Endothelial cell of umbilical vein (primary cell): ENCODE results near the gene KDM5C. TPM values are rescaled to one million over a fixed set of nuclear protein-coding genes. Genes with fewer than 3 reads are reported as not detected.

Experiments
- BruUV-seq: library from RNA; stranded (reverse); fragments of 400-500 nt; replicated peaks from 2 replicates; lab custom pipeline; 2021; lab: Mats Ljungman, UMichigan
- CTCF ChIA-PET: fragments of 300-600, 350-600 bp; sonication (Branson Sonifier 250); formaldehyde crosslinking; loops from one replicate; lab custom pipeline; 2021; ENCODE audit warnings: antibody characterized with exemption, inconsistent platforms; lab: Charles Lee
- POLR2A ChIA-PET: fragments of 300-600, 350-600 bp; sonication (Branson Sonifier 250); formaldehyde crosslinking; loops from one replicate; lab custom pipeline; 2021; ENCODE audit warnings: antibody characterized with exemption, inconsistent platforms; lab: Charles Lee
- DNase-seq: peaks from one replicate; pipeline ENCODE4 v3.0.0-alpha.2; 2011; ENCODE audit warnings: low read depth, low spot score
- FAIRE-seq: peaks from 2 replicates; lab custom pipeline; 2011; peaks lifted over from hg19 to GRCh38; lab: Jason Lieb, UNC
- H2AFZ ChIP-seq: 2 replicates; pipeline ENCODE4 v1.6.0; 2012; ENCODE audit warnings: low read depth, low read length, control low read depth, inconsistent platforms
- H3K27ac ChIP-seq: 2 replicates; pipeline ENCODE4 v1.5.1; 2011; ENCODE audit warnings: low read depth, mild to moderate bottlenecking, control low read depth, low read length, moderate library complexity; ENCODE audit not compliant: insufficient read depth
- H3K27me3 ChIP-seq, 2 experiments: 2 replicates each; pipeline versions ENCODE4 v1.6.0 to v1.6.1; 2011; ENCODE audit warnings: low read length in 2 of 2, mixed read lengths in 1 of 2; ENCODE audit not compliant: control insufficient read depth in 2 of 2, insufficient read depth in 2 of 2
- H3K36me3 ChIP-seq, 2 experiments: 2 replicates in 1 of 2; 3 replicates in 1 of 2; pipeline ENCODE4 v1.5.1; 2011; ENCODE audit warnings: low read length in 2 of 2, mild to moderate bottlenecking in 1 of 2, moderate library complexity in 1 of 2; ENCODE audit not compliant: control insufficient read depth in 2 of 2, insufficient read depth in 2 of 2; ENCODE audit errors: extremely low read depth in 1 of 2
- H3K4me1 ChIP-seq: 3 replicates; pipeline ENCODE4 v1.5.1; 2011; ENCODE audit warnings: mild to moderate bottlenecking, low read length; ENCODE audit not compliant: control insufficient read depth, insufficient read depth; ENCODE audit errors: extremely low read depth
- H3K4me2 ChIP-seq: 2 replicates; pipeline ENCODE4 v1.6.1; 2011; ENCODE audit warnings: low read length, control low read depth, mixed read lengths; ENCODE audit not compliant: insufficient read depth
- H3K4me3 ChIP-seq, 3 experiments: fragments of 200-600 bp in 1 of 3; sonication (generic), shearing (Covaris generic) in 1 of 3; replicated peaks in 1 of 3; 2 replicates each; pipeline ENCODE4 v1.5.1; 2011 to 2016; ENCODE audit warnings: control low read depth in 3 of 3, low read length in 3 of 3, mild to moderate bottlenecking in 2 of 3, inconsistent platforms in 1 of 3, low read depth in 1 of 3, moderate library complexity in 1 of 3; ENCODE audit not compliant: insufficient read depth in 1 of 3
- H3K79me2 ChIP-seq: 2 replicates; pipeline ENCODE4 v1.6.0; 2012; ENCODE audit warnings: low read length, inconsistent platforms; ENCODE audit not compliant: control insufficient read depth, insufficient read depth
- H3K9ac ChIP-seq: replicated peaks from 2 replicates; pipeline ENCODE3; 2011; ENCODE audit warnings: low read length, control low read depth; ENCODE audit not compliant: insufficient read depth; ENCODE audit errors: extremely low read depth
- H3K9me1 ChIP-seq: replicated peaks from 3 replicates; pipeline ENCODE4 v1.6.0; 2011; ENCODE audit warnings: mild to moderate bottlenecking, low read length; ENCODE audit not compliant: control insufficient read depth, insufficient read depth; ENCODE audit errors: extremely low read depth
- H3K9me3 ChIP-seq: replicated peaks from 2 replicates; pipeline ENCODE4 v1.5.1; 2012; ENCODE audit warnings: low read length, inconsistent platforms; ENCODE audit not compliant: control insufficient read depth, insufficient read depth
- H4K20me1 ChIP-seq: replicated peaks from 2 replicates; pipeline ENCODE3; 2011; ENCODE audit warnings: mild to moderate bottlenecking, low read length; ENCODE audit not compliant: control insufficient read depth, insufficient read depth; ENCODE audit errors: extremely low read depth
- CTCF ChIP-seq, 2 donors: IDR thresholded peaks; 1 replicate in 1 of 2; 2 replicates in 1 of 2; pipeline ENCODE4 v1.5.1; 2011; ENCODE audit warnings: low read length in 2 of 2, mild to moderate bottlenecking in 2 of 2, moderate library complexity in 2 of 2, control low read depth in 1 of 2, inconsistent platforms in 1 of 2, low read depth in 1 of 2; ENCODE audit not compliant: insufficient read depth in 1 of 2; ENCODE audit errors: extremely low read depth in 1 of 2
- EZH2 ChIP-seq: IDR thresholded peaks from 2 replicates; pipeline ENCODE4 v1.6.1; 2012; ENCODE audit warnings: borderline replicate concordance, low read depth, mild to moderate bottlenecking, moderate library complexity, low read length, inconsistent platforms; ENCODE audit not compliant: severe bottlenecking
- FOS ChIP-seq: IDR thresholded peaks from 2 replicates; pipeline ENCODE4 v1.6.1; 2011; ENCODE audit warnings: mild to moderate bottlenecking, low read length, moderate library complexity, borderline replicate concordance; ENCODE audit not compliant: insufficient read depth
- GATA2 ChIP-seq: IDR thresholded peaks from 2 replicates; pipeline ENCODE4 v1.7.0; 2011; ENCODE audit warnings: low read depth, mild to moderate bottlenecking, moderate library complexity, mixed read lengths, low read length; ENCODE audit not compliant: insufficient read length, insufficient read depth
- MYC ChIP-seq: IDR thresholded peaks from one replicate; pipeline ENCODE4 v1.6.1; 2011; ENCODE audit warnings: mild to moderate bottlenecking, low read depth, low read length
- POLR2A ChIP-seq: IDR thresholded peaks from 2 replicates; pipeline ENCODE4 v1.6.1; 2012; ENCODE audit warnings: low read depth, mild to moderate bottlenecking, control low read depth, low read length
- dilution Hi-C: fragments of 300-500 bp; cut with MboI; formaldehyde crosslinking; loops from one replicate; pipeline ENCODE4 v1.15.0; 2019; ENCODE audit warnings: low sequenced_read_pairs; ENCODE audit not compliant: extremely low pct_ligation_motif_present
- intact Hi-C: fragments of 100-400 bp; cut with micrococcal nuclease; formaldehyde crosslinking; loops from one replicate; pipeline ENCODE4 v1.10.0; 2022
- polyA plus RNA-seq, 4 experiments: library from polyadenylated mRNA; depleted of rRNA in 3 of 4; stranded (reverse) in 3 of 4; unstranded in 1 of 4; fragments of >200 nt; gene quantifications; 2 replicates each; pipeline versions ENCODE4 v1.2.1 to v1.2.3, GENCODE V29; 2011 to 2012; ENCODE audit warnings: missing spikeins in 1 of 4
- total RNA-seq: library from RNA; stranded (reverse); gene quantifications from 2 replicates; pipeline ENCODE4 v1.2.3, GENCODE V29; 2021

KDM5C gene
- total and polyA plus RNA-seq, 2 donors (not counting 3 experiments of a cell fraction or from before 2014, with no cell fraction given), result 44.7 to 78.7 TPM

- ChIA-PET CTCF (interaction anchor here (1.2 to 2.0 kb wide), 2 partner anchors 20 to 31 kb away, joined by 4 read pairs; no protein-coding TSS in a partner anchor), POLR2A (interaction anchor here (0.6 kb wide), 1 partner anchor 77 kb away, joined by 5 read pairs; no protein-coding TSS in a partner anchor)
- TF ChIP-seq EZH2 (no peak), POLR2A (no peak), GATA2 (no peak), MYC (no peak), CTCF (IDR thresholded peaks at IDR 0.05; ENCODE audit: extremely low read depth in 1 of 2, insufficient read depth in 1 of 2, low read depth in 1 of 2, low read length in 2 of 2) (no peak), FOS (no peak)
- Histone ChIP-seq H3K4me2 (no peak overlapping the region), H3K27me3 (no peaks in the 10 kb centered on the region), H3K36me3 (no peaks in the 10 kb centered on the region), H3K9ac (no peak overlapping the region), H3K79me2 (no peaks in the 10 kb centered on the region), H4K20me1 (no peaks in the 10 kb centered on the region), H3K27ac (no peak overlapping the region), H2AFZ (no peak overlapping the region), H3K9me3 (no peaks in the 10 kb centered on the region), H3K9me1 (no peaks in the 10 kb centered on the region), H3K4me3 (no peak overlapping the region), H3K4me1 (peaks cover 13% of the 10 kb centered on the region)
- peak; percentile 27 for DNase-seq
- dilution Hi-C loops (no loop called here), intact Hi-C loops (no loop called here)
- FAIRE-seq, result peak; percentile 61
- no TSS peak for BruUV-seq
Measured at GRCh38 chrX:53263597-53264094, 38.6 kb upstream of the KDM5C start.
